HFF-Myc (cell line): ENCODE data around the gene SLC35D2.
A peak's percentile ranks its signal among the peaks of the same experiment; 100 is the strongest.

Source experiments
- DNase-seq: peaks from one replicate; pipeline ENCODE4 v3.0.0-alpha.2; 2011; ENCODE audit warnings: low read depth; ENCODE audit errors: extremely low read depth
- H3K4me3 ChIP-seq: replicated peaks from 2 replicates; pipeline ENCODE4 v1.5.1; 2011; ENCODE audit warnings: low read depth, mild to moderate bottlenecking, control low read depth, low read length
- TF ChIP-seq, protein P1 (sequence below): IDR thresholded peaks from 2 replicates; pipeline ENCODE4 v1.5.1; 2012; ENCODE audit warnings: mild to moderate bottlenecking, low read depth, low read length, control low read depth; ENCODE audit errors: missing control alignments

Gene SLC35D2

DNA sequence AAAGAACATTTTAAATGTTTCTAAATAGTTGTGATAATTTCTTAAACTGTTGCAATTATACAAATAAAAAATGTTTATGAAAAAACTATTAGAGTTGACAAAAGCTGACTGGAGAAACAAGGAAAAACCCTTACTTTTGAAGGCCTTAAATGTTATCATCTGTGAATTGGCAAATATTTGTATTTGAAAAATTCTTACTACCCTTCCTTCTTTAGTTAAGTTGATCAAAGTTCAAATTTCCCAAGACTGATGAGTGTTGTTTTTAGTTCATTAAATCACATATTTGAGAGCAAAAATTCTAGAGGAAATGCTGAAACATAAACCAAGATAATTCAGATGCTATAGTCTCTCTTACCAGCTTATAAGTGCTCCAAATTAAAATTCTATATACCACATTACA is 2.6 kb upstream of the SLC35D2 start:
- DNase-seq: no peak
- H3K4me3 ChIP-seq: no peak overlapping the region
- TF ChIP-seq, protein P1, sequence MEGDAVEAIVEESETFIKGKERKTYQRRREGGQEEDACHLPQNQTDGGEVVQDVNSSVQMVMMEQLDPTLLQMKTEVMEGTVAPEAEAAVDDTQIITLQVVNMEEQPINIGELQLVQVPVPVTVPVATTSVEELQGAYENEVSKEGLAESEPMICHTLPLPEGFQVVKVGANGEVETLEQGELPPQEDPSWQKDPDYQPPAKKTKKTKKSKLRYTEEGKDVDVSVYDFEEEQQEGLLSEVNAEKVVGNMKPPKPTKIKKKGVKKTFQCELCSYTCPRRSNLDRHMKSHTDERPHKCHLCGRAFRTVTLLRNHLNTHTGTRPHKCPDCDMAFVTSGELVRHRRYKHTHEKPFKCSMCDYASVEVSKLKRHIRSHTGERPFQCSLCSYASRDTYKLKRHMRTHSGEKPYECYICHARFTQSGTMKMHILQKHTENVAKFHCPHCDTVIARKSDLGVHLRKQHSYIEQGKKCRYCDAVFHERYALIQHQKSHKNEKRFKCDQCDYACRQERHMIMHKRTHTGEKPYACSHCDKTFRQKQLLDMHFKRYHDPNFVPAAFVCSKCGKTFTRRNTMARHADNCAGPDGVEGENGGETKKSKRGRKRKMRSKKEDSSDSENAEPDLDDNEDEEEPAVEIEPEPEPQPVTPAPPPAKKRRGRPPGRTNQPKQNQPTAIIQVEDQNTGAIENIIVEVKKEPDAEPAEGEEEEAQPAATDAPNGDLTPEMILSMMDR: no peak

DNA sequence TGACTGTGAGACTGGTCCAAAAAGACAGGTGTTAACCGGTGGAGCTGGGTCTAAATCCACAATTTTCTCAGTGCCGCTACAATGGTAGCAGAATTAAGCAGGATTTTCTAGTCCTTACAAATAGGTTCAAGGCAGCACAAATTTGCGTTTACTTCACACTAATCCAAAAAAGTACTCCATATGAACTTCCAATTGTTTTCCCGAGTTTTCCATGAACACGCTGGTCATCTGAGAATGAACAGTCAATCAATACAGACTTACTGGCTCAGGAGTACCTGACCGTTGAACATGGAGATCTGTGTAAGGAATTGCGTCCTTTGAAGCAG is 709 bp downstream of the SLC35D2 start:
- peak overlapping the region; percentile 55 for H3K4me3 ChIP-seq

DNA sequence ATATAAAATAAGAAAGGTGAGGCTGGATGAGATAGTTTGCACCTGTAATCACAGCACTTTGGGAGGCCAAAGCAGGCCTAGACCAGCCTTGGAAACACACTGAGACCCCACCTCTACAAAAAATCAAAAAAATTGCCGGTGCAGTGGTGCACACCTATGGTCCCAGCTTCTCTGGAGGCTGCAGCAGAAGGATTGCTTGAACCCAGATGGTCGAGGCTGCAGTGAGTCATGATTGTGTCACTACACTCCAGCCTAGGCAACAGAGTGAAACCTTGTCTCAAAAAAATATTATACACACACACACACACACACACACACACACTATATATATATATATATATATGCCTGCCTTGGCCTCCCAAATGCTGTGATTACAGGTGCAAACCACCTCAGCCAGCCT is 1.3 kb downstream of the SLC35D2 start:
- TF ChIP-seq, protein P1: no peak
- DNase-seq: no peak
- no peak overlapping the region for H3K4me3 ChIP-seq

More for the DNA sequence above, 709 bp downstream of the SLC35D2 start:
- DNase-seq: no peak
- TF ChIP-seq, protein P1: no peak

DNA sequence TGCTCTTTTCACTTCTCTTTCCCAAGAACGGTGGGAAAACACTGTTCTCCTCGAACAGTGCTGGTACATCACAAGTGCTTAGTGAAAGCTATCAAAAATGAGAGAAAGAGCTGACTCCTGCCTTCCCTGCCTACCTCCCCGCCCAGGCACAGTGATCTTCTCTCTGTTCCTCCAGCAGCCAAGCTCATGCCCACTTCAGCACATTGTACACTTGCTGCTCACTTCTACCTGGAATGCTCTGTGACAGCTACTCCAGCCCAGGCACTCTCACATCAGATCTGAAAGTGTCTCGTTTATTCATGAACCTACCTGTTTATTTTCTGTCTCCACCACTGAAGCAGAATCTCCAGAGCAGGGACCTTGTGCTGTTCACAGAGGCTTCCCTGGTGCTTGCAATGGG is 1.8 kb downstream of the SLC35D2 start:
- no peak for DNase-seq
- no peak overlapping the region for H3K4me3 ChIP-seq
- TF ChIP-seq, protein P1: no peak

DNA sequence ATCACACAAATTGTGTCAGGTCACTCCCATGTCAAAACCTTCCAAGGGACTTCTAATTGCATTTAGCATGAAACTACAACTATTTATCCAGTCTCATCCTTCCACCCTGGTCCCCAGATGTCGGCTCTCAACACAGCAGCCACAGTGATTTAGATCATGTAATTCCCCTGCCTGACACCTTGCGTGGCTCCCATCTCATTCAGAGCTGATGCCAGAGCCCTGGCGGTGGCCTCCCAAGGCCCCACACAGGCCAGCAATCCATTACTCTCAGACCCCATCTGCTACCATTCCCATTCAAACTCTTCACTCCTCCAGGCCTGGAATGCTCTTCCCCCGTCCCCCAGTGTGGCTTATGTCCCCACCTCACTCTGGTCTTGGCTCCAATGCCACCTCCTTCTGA is 2.4 kb downstream of the SLC35D2 start:
- TF ChIP-seq, protein P1: no peak
- DNase-seq: no peak
- no peak overlapping the region for H3K4me3 ChIP-seq

DNA sequence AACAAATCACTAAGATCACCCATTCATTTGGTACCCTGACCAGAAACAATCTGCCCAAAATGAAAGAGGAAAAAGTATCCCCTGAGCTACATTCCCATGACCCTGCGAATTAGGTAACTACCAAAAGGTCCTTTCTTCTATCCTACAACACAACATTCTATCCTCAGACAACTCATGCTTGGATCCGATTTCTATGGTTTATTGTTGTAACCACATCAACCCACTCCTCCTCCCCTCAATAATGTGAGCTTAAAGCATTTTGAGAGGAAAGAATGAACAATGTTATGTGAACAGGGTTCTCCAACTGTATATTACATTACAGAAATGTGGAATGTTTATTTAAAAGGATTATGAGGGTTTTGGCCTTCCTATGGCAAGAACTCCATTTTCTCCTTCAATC is 4.0 kb downstream of the SLC35D2 start:
- TF ChIP-seq, protein P1: no peak
- DNase-seq: no peak

DNA sequence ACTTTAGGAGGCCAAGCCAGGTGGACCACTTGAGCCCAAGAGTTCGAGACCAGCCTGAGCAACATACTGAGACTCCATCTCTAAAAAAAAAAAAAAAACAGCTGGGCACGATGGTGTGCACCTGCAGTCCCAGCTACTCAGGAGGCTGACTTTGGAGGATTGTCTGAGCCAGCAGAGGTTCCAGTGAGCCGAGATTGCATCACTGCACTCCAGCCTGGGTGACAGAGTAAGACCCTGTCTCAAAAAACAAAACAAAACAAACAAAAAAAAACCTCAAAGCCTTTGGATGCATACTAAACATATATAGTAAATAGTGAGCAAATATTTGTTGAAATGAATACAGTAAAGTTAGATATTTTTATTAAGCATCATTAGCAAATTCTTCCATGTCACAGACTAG is 5.3 kb downstream of the SLC35D2 start:
- H3K4me3 ChIP-seq: no peak overlapping the region
- TF ChIP-seq, protein P1: no peak
- DNase-seq: no peak

More for the DNA sequence above, 4.0 kb downstream of the SLC35D2 start:
- no peak overlapping the region for H3K4me3 ChIP-seq
